K562 (cell line): Measurements from ENCODE around the gene NDST3. TPM values are rescaled to one million over a fixed set of nuclear protein-coding genes. Genes with fewer than 3 reads are reported as not detected.

Source experiments
- BMI1 ChIP-seq: fragments of 150-350 bp; IDR thresholded peaks from 2 replicates; pipeline ENCODE4 v1.6.1; 2014; ENCODE audit warnings: low read length
- BRD4 ChIP-seq: fragments of 200-600 bp; sonication (generic); IDR thresholded peaks from 2 replicates; pipeline ENCODE4 v1.6.1; 2017; ENCODE audit warnings: inconsistent platforms
- CREB1 ChIP-seq, 2 experiments: sonication (generic) in 1 of 2; formaldehyde crosslinking in 1 of 2; IDR thresholded peaks; 2 replicates each; pipeline versions ENCODE4 v1.6.1 to v1.8.0; 2012 to 2022; ENCODE audit warnings: inconsistent platforms in 1 of 2, mild to moderate bottlenecking in 1 of 2, missing genetic modification reagents in 1 of 2, moderate library complexity in 1 of 2
- CUX1 ChIP-seq: fragments of 200-800 bp; sonication (Bioruptor generic); IDR thresholded peaks from 2 replicates; pipeline ENCODE4 v1.6.1; 2016; ENCODE audit warnings: missing genetic modification characterization, missing compliant biosample characterization
- HDGF ChIP-seq: fragments of 450-650 bp; IDR thresholded peaks from 2 replicates; pipeline ENCODE4 v1.6.1; 2016
- HINFP ChIP-seq: fragments of 450-650 bp; conservative IDR thresholded peaks from 2 replicates; pipeline ENCODE4 v1.6.1; 2016; ENCODE audit warnings: missing genetic modification characterization, low read depth, mild to moderate bottlenecking, control low read depth, missing compliant biosample characterization
- MAX ChIP-seq: sonication (generic); formaldehyde crosslinking; IDR thresholded peaks from 2 replicates; pipeline ENCODE4 v1.9.0; 2022; ENCODE audit warnings: mild to moderate bottlenecking, missing genetic modification reagents
- MEF2A ChIP-seq: IDR thresholded peaks from 2 replicates; pipeline ENCODE4 v1.6.1; 2011; ENCODE audit warnings: low read depth, mild to moderate bottlenecking, low read length, moderate library complexity; ENCODE audit not compliant: control insufficient read depth
- NCOA1 ChIP-seq: fragments of 450-650 bp; IDR thresholded peaks from 2 replicates; pipeline ENCODE4 v1.6.1; 2016; ENCODE audit warnings: low read depth
- NCOA4 ChIP-seq: fragments of 450-650 bp; IDR thresholded peaks from 2 replicates; pipeline ENCODE4 v1.6.1; 2018; ENCODE audit warnings: mild to moderate bottlenecking; ENCODE audit not compliant: partially characterized antibody
- NFIC ChIP-seq: fragments of 450-650 bp; IDR thresholded peaks from 2 replicates; pipeline ENCODE4 v1.6.1; 2017; ENCODE audit warnings: mild to moderate bottlenecking, inconsistent platforms
- PTBP1 ChIP-seq: fragments of 200-400 bp; formaldehyde crosslinking; IDR thresholded peaks from 2 replicates; pipeline ENCODE4 v1.6.1; 2017; ENCODE audit warnings: low read depth, low read length
- RFX1 ChIP-seq: fragments of 450-650 bp; IDR thresholded peaks from 2 replicates; pipeline ENCODE4 v1.6.1; 2016; ENCODE audit warnings: mild to moderate bottlenecking, moderate library complexity
- SMARCA5 ChIP-seq: fragments of 450-650 bp; IDR thresholded peaks from 2 replicates; pipeline ENCODE4 v1.6.1; 2016
- ZNF23 ChIP-seq: fragments of 250-450 bp; sonication (Bioruptor Pico); IDR thresholded peaks from 2 replicates; pipeline ENCODE4 v1.4.0; 2020; ENCODE audit warnings: mild to moderate bottlenecking
- ZNF239 ChIP-seq: fragments of 250-450 bp; sonication (Bioruptor Pico); IDR thresholded peaks from 2 replicates; pipeline ENCODE4 v1.4.0; 2020; ENCODE audit warnings: mild to moderate bottlenecking
- ZNF277 ChIP-seq: fragments of 250-450 bp; sonication (Bioruptor Pico); IDR thresholded peaks from 2 replicates; pipeline ENCODE4 v1.8.0; 2022; ENCODE audit warnings: inconsistent platforms, mild to moderate bottlenecking, moderate library complexity, borderline replicate concordance
- ZNF75A ChIP-seq: fragments of 450-650 bp; formaldehyde crosslinking; IDR thresholded peaks from 2 replicates; pipeline ENCODE4 v1.4.0; 2020; ENCODE audit warnings: mild to moderate bottlenecking
- polyA plus RNA-seq, 8 experiments: library from polyadenylated mRNA; depleted of rRNA in 4 of 8; stranded (reverse) in 5 of 8; unstranded in 3 of 8; fragments of >200 nt; fragmentation: Nextera tagmentation in 2 of 8; fragmentation: Illumina TruSeq in 1 of 8; extraction: Ambion mirVana in 2 of 8; extraction: Trizol in 1 of 8; gene quantifications; 2 replicates each; pipeline versions ENCODE4 v1.2.1 to v1.2.3, GENCODE V29; 2011 to 2014; ENCODE audit warnings: inconsistent platforms in 1 of 8, missing spikeins in 1 of 8
- total RNA-seq, 7 experiments: library from RNA; depleted of rRNA in 6 of 7; stranded (reverse); fragments of >200 nt in 6 of 7; fragmentation: Illumina TruSeq in 2 of 7; extraction: Trizol in 2 of 7; gene quantifications; 2 replicates each; pipeline versions ENCODE4 v1.2.1 to v1.2.3, GENCODE V29; 2011 to 2021; ENCODE audit warnings: low replicate concordance in 1 of 7

The NDST3 gene
- total and polyA plus RNA-seq, 9 of the 15 experiments (the other 6 are each of a cell fraction or from before 2014, with no cell fraction given) = not detected

- TF ChIP-seq MAX (CRISPR knock-in tag) = peak; percentile 89
- TF ChIP-seq CUX1 (CRISPR knock-in tag) = no peak
- TF ChIP-seq MEF2A = no peak
- no peak for TF ChIP-seq NCOA1
- no peak for TF ChIP-seq HDGF
- TF ChIP-seq ZNF75A (CRISPR knock-in tag) = no peak
- TF ChIP-seq CREB1 (IDR thresholded peaks at IDR 0.05) = peak; percentile 86
- TF ChIP-seq CREB1 (CRISPR knock-in tag; IDR thresholded peaks at IDR 0.05) = peak; percentile 85
- TF ChIP-seq RFX1 = no peak
- TF ChIP-seq ZNF23 (CRISPR knock-in tag) = 0 out of 2 replicates have a peak, but pooled peaks have one; percentile 47
- peak; percentile 46; the same call in 1 of the 2 replicates for TF ChIP-seq NFIC
- peak; percentile 58; the same call in 1 of the 2 replicates for TF ChIP-seq PTBP1
- no peak for TF ChIP-seq SMARCA5
- TF ChIP-seq HINFP (tag) = no peak
- TF ChIP-seq ZNF277 = no peak
- TF ChIP-seq BMI1 = no peak
- TF ChIP-seq BRD4 = peak; percentile 68; the same call in 1 of the 2 replicates
- TF ChIP-seq ZNF239 (CRISPR knock-in tag) = no peak
- TF ChIP-seq NCOA4 = no peak
Observed at GRCh38 chr4:118278473-118279274, 244.4 kb downstream of the NDST3 start (continued).
